H1 (cell line): Measurements from ENCODE around the gene SLC7A8. TPM values are rescaled to one million over a fixed set of nuclear protein-coding genes. Genes with fewer than 3 reads are reported as not detected.

Source experiments
- CTCF ChIA-PET: fragments of 300-600 bp; sonication (Branson Sonifier 250); formaldehyde crosslinking; loops from one replicate; lab custom pipeline; 2021; ENCODE audit not compliant: partially characterized antibody; lab: Charles Lee
- POLR2A ChIA-PET: fragments of 300-600 bp; sonication (Branson Sonifier 250); formaldehyde crosslinking; loops from one replicate; lab custom pipeline; 2021; ENCODE audit warnings: inconsistent platforms; ENCODE audit not compliant: partially characterized antibody; lab: Charles Lee
- DNase-seq, 2 experiments: peaks; one replicate each; pipeline versions ENCODE4 v3.0.0 to v3.0.0-alpha.2; 2010 to 2022; ENCODE audit warnings: low spot score in 2 of 2, low read depth in 1 of 2, mixed read lengths in 1 of 2
- FAIRE-seq: peaks from 2 replicates; lab custom pipeline; 2011; peaks lifted over from hg19 to GRCh38; lab: Jason Lieb, UNC
- H2AFZ ChIP-seq: 2 replicates; pipeline ENCODE4 v1.8.1; 2012; ENCODE audit warnings: low read length, inconsistent platforms
- H2AK5ac ChIP-seq: 2 replicates; pipeline ENCODE4 v1.6.1; 2013; ENCODE audit warnings: low read depth, low read length
- H2BK120ac ChIP-seq: replicated peaks from 2 replicates; pipeline ENCODE3; 2013; ENCODE audit warnings: low read depth, low read length, inconsistent platforms
- H2BK12ac ChIP-seq: 2 replicates; pipeline ENCODE4 v1.6.1; 2013; ENCODE audit warnings: low read depth, low read length
- H2BK15ac ChIP-seq: 2 replicates; pipeline ENCODE4 v1.6.1; 2013; ENCODE audit warnings: low read length
- H2BK20ac ChIP-seq: 2 replicates; pipeline ENCODE4 v1.6.1; 2013; ENCODE audit warnings: low read length
- H2BK5ac ChIP-seq: 2 replicates; pipeline ENCODE4 v1.6.1; 2013; ENCODE audit warnings: low read depth, low read length
- H3K14ac ChIP-seq: 2 replicates; pipeline ENCODE4 v1.6.1; 2013; ENCODE audit warnings: inconsistent platforms; ENCODE audit not compliant: insufficient read length
- H3K18ac ChIP-seq: 2 replicates; pipeline ENCODE4 v1.6.1; 2013; ENCODE audit warnings: low read length; ENCODE audit errors: extremely low read depth
- H3K23ac ChIP-seq: 2 replicates; pipeline ENCODE4 v1.6.1; 2013; ENCODE audit warnings: inconsistent platforms; ENCODE audit not compliant: insufficient read length
- H3K23me2 ChIP-seq: 2 replicates; pipeline ENCODE4 v1.6.1; 2013; ENCODE audit warnings: low read depth, low read length
- H3K27ac ChIP-seq: 2 replicates; pipeline ENCODE4 v1.6.1; 2011; ENCODE audit warnings: low read depth, low read length, inconsistent platforms
- H3K27me3 ChIP-seq, 4 experiments: replicated peaks in 1 of 4; 1 replicate in 1 of 4; 2 replicates in 3 of 4; pipeline versions ENCODE4 v1.6.1 to v1.8.1; 2011 to 2013; ENCODE audit warnings: low read length in 3 of 4, mild to moderate bottlenecking in 3 of 4, inconsistent platforms in 2 of 4, mixed read lengths in 2 of 4, moderate library complexity in 1 of 4; ENCODE audit not compliant: control insufficient read depth in 3 of 4, insufficient read depth in 3 of 4; ENCODE audit errors: extremely low read depth in 1 of 4
- H3K36me3 ChIP-seq, 4 experiments: 2 replicates each; pipeline versions ENCODE4 v1.6.1 to v1.8.1; 2011 to 2013; ENCODE audit warnings: mild to moderate bottlenecking in 4 of 4, low read length in 3 of 4, moderate library complexity in 2 of 4, control low read depth in 1 of 4, inconsistent platforms in 1 of 4; ENCODE audit not compliant: insufficient read depth in 4 of 4, control insufficient read depth in 2 of 4
- H3K4ac ChIP-seq: replicated peaks from 2 replicates; pipeline ENCODE3; 2013; ENCODE audit warnings: low read length, low read depth, mixed read lengths, inconsistent platforms; ENCODE audit not compliant: insufficient read length
- H3K4me1 ChIP-seq, 4 experiments: replicated peaks in 1 of 4; 1 replicate in 1 of 4; 2 replicates in 3 of 4; pipeline versions ENCODE4 v1.6.1 to v1.8.1; 2011 to 2013; ENCODE audit warnings: low read length in 3 of 4, inconsistent platforms in 2 of 4, mixed read lengths in 1 of 4; ENCODE audit not compliant: insufficient read depth in 4 of 4, control insufficient read depth in 3 of 4
- H3K4me2 ChIP-seq, 2 experiments: 2 replicates each; pipeline versions ENCODE4 v1.6.1 to v1.8.1; 2011 to 2013; ENCODE audit warnings: low read depth in 2 of 2, low read length in 2 of 2, control low read depth in 1 of 2, inconsistent platforms in 1 of 2, mild to moderate bottlenecking in 1 of 2; ENCODE audit not compliant: insufficient read depth in 1 of 2
- H3K4me3 ChIP-seq, 4 experiments: fragments of 200-600, 300-600 bp in 1 of 4; sonication (generic), shearing (Covaris generic), sonication (Bioruptor Twin) in 1 of 4; 2 replicates each; pipeline versions ENCODE4 v1.5.1 to v1.8.1; 2011 to 2016; ENCODE audit warnings: low read length in 4 of 4, low read depth in 3 of 4, control low read depth in 2 of 4, inconsistent platforms in 2 of 4, mild to moderate bottlenecking in 2 of 4, mixed read lengths in 1 of 4, moderate library complexity in 1 of 4; ENCODE audit not compliant: insufficient read depth in 2 of 4; ENCODE audit errors: extremely low read depth in 1 of 4
- H3K56ac ChIP-seq: replicated peaks from 2 replicates; pipeline ENCODE3; 2013; ENCODE audit warnings: low read depth, mild to moderate bottlenecking, mixed read lengths, low read length, inconsistent platforms; ENCODE audit not compliant: insufficient read length
- H3K79me1 ChIP-seq: 2 replicates; pipeline ENCODE4 v1.6.1; 2013; ENCODE audit warnings: low read depth, low read length, control low read depth
- H3K79me2 ChIP-seq, 2 experiments: 2 replicates each; pipeline versions ENCODE4 v1.6.1 to v1.8.1; 2012 to 2013; ENCODE audit warnings: low read length in 2 of 2, mild to moderate bottlenecking in 2 of 2, inconsistent platforms in 1 of 2; ENCODE audit not compliant: insufficient read depth in 2 of 2, control insufficient read depth in 1 of 2
- H3K9ac ChIP-seq, 4 experiments: replicated peaks in 1 of 4; 1 replicate in 1 of 4; 2 replicates in 3 of 4; pipeline versions ENCODE4 v1.6.1 to v1.8.1; 2011 to 2013; ENCODE audit warnings: low read depth in 3 of 4, low read length in 3 of 4, control low read depth in 2 of 4, mild to moderate bottlenecking in 2 of 4, moderate library complexity in 2 of 4, inconsistent platforms in 1 of 4; ENCODE audit errors: extremely low read depth in 1 of 4
- H3K9me3 ChIP-seq, 2 experiments: 2 replicates each; pipeline versions ENCODE4 v1.6.1 to v1.8.1; 2012 to 2013; ENCODE audit warnings: mild to moderate bottlenecking in 2 of 2, moderate library complexity in 2 of 2, control low read depth in 1 of 2, inconsistent platforms in 1 of 2, low read depth in 1 of 2, low read length in 1 of 2, mixed read lengths in 1 of 2; ENCODE audit not compliant: insufficient read depth in 2 of 2
- H4K20me1 ChIP-seq, 2 experiments: replicated peaks in 1 of 2; 2 replicates each; pipeline versions ENCODE3 to v1.8.1; 2011 to 2013; ENCODE audit warnings: inconsistent platforms in 2 of 2, low read length in 2 of 2, mild to moderate bottlenecking in 1 of 2; ENCODE audit not compliant: insufficient read depth in 2 of 2, control insufficient read depth in 1 of 2
- H4K5ac ChIP-seq: 2 replicates; pipeline ENCODE4 v1.6.1; 2013; ENCODE audit warnings: low read length, low read depth, mixed read lengths, inconsistent platforms; ENCODE audit not compliant: insufficient read length
- H4K8ac ChIP-seq: 2 replicates; pipeline ENCODE4 v1.8.0; 2013; ENCODE audit warnings: mild to moderate bottlenecking, moderate library complexity, low read length, inconsistent platforms; ENCODE audit not compliant: insufficient read depth; ENCODE audit errors: extremely low read depth
- H4K91ac ChIP-seq: replicated peaks from 2 replicates; pipeline ENCODE3; 2013; ENCODE audit warnings: low read length, mixed read lengths, inconsistent platforms; ENCODE audit not compliant: insufficient read length
- polyA plus RNA-seq, 7 experiments: library from polyadenylated mRNA; depleted of rRNA in 3 of 7; stranded (reverse) in 5 of 7; unstranded in 2 of 7; fragments of >200 nt in 5 of 7; fragments of 200-250 nt in 2 of 7; gene quantifications; 1 replicate in 5 of 7; 2 replicates in 1 of 7; 4 replicates in 1 of 7; pipeline versions ENCODE4 v1.2.1 to v1.2.3, GENCODE V29; 2011 to 2013; ENCODE audit warnings: missing spikeins in 2 of 7, mixed read lengths in 2 of 7
- total RNA-seq: library from RNA; stranded (reverse); fragmentation: NEBNext Ultra II Directional; extraction: Animal tissue kit (Norgen Biotek cat#: 25700); gene quantifications from 2 replicates; pipeline ENCODE4 v1.2.1, GENCODE V29; 2021

SLC7A8 gene
- total and polyA plus RNA-seq, 2 of the 8 experiments (the other 6 are each of a cell fraction or from before 2014, with no cell fraction given), result 182 to 204 TPM

DNA sequence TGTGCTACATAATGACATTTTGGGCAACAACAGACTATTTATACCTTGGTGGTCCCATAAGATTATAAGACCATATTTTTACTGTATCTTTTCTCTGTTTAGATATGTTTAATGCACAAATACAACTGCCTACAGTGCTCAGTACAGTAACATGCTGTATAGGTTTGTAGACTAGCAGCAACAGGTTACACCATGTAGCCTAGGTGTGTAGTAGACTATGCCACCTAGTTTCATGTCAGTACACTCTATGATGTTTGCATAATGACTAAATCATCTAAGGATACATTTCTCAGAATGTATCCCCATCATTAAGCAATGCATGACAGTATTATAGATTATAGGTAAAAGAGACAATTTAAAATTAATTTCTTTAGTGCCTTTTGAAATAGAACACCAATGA, 33.7 kb downstream of the SLC7A8 start:
- DNase-seq (no peak), FAIRE-seq (no peak)
- H3K4me2 ChIP-seq, result no peak overlapping the region
- no peaks in the 10 kb centered on the region for H3K9me3 ChIP-seq
- H2BK15ac ChIP-seq, result no peak overlapping the region
- no peak overlapping the region for H2AK5ac ChIP-seq
- H3K4me3 ChIP-seq, result no peak overlapping the region
- H4K5ac ChIP-seq, result no peak overlapping the region
- no peak overlapping the region for H4K8ac ChIP-seq
- H2BK120ac ChIP-seq, result no peak overlapping the region
- H3K79me2 ChIP-seq, result no peaks in the 10 kb centered on the region
- POLR2A ChIA-PET, result interaction anchor here (0.6 to 1.8 kb wide), 5 partner anchors 12 to 73 kb away, joined by 3 to 4 read pairs (median 3); no protein-coding TSS in a partner anchor
- H3K36me3 ChIP-seq, result peaks cover 0 to 21% (median 8%) of the 10 kb centered on the region in 4 experiments; a peak in 6 of 8 replicates
- CTCF ChIA-PET, result interaction anchor here (1.1 to 1.8 kb wide), 3 partner anchors 19 to 37 kb away, joined by 3 to 7 read pairs (median 3); no protein-coding TSS in a partner anchor
- H2BK5ac ChIP-seq, result no peak overlapping the region
- no peak overlapping the region for H4K91ac ChIP-seq
- no peak overlapping the region for H3K56ac ChIP-seq
- H3K18ac ChIP-seq, result no peak overlapping the region
- H3K27ac ChIP-seq, result no peak overlapping the region
- no peak overlapping the region for H3K14ac ChIP-seq
- no peak overlapping the region for H2BK20ac ChIP-seq
- no peak overlapping the region for H3K4ac ChIP-seq
- H2AFZ ChIP-seq, result no peak overlapping the region
- H3K23ac ChIP-seq, result no peak overlapping the region
- peaks cover 3 to 6% (median 6%) of the 10 kb centered on the region in 4 experiments; a peak in 6 of 7 replicates for H3K4me1 ChIP-seq
- H3K9ac ChIP-seq, result no peak overlapping the region
- H3K27me3 ChIP-seq, result no peaks in the 10 kb centered on the region
- H2BK12ac ChIP-seq, result no peak overlapping the region
- no peaks in the 10 kb centered on the region; the same call in none of the 2 replicates for H3K79me1 ChIP-seq
- peaks cover 3% of the 10 kb centered on the region; the same call in 1 of the 2 replicates for H3K23me2 ChIP-seq
- H4K20me1 ChIP-seq, result peaks cover 2 to 4% of the 10 kb centered on the region in 2 experiments
